Natural killer cell (primary cell): ENCODE data around the gene ETNK2. TPM values are rescaled to one million over a fixed set of nuclear protein-coding genes. Genes with fewer than 3 reads are reported as not detected.
A peak's percentile ranks its signal among the peaks of the same experiment; 100 is the strongest.
"Not testable (repeated sequence)": the region's sequence is repeated elsewhere in the genome, so short reads cannot be mapped to it uniquely, and the experiment has no call there.

Source experiments
- ATAC-seq, 3 donors: fragments of 150-1000 bp in 2 of 3; fragments of 200-7000 bp in 1 of 3; cut with Tn5 transposase; 1 replicate in 1 of 3; 2 replicates in 2 of 3; pipeline ENCODE4 v1.10.0; 2021; ENCODE audit warnings: mild to moderate bottlenecking in 2 of 3, moderate library complexity in 2 of 3
- DNase-seq, 2 donors: peaks; one replicate each; pipeline versions ENCODE4 v3.0.0 to v3.0.0-alpha.2; 2013 to 2021; ENCODE audit warnings: mixed read lengths in 1 of 2
- H3K27ac ChIP-seq: one replicate; pipeline ENCODE4 v1.5.1; 2013; ENCODE audit warnings: mild to moderate bottlenecking, low read length
- H3K27me3 ChIP-seq: one replicate; pipeline ENCODE4 v1.6.1; 2013; ENCODE audit warnings: low read length; ENCODE audit not compliant: control insufficient read depth, insufficient read depth
- H3K36me3 ChIP-seq: one replicate; pipeline ENCODE4 v1.6.1; 2013; ENCODE audit warnings: low read length; ENCODE audit not compliant: control insufficient read depth, insufficient read depth
- H3K4me1 ChIP-seq: one replicate; pipeline ENCODE4 v1.6.1; 2013; ENCODE audit warnings: low read length; ENCODE audit not compliant: control insufficient read depth, insufficient read depth
- H3K4me3 ChIP-seq: one replicate; pipeline ENCODE4 v1.5.1; 2013; ENCODE audit warnings: low read length
- H3K9me3 ChIP-seq: one replicate; pipeline ENCODE4 v1.6.1; 2013; ENCODE audit warnings: low read length; ENCODE audit not compliant: control insufficient read depth, insufficient read depth
- H3K27ac Mint-ChIP-seq, 2 donors: one replicate each; pipeline ENCODE4 v1.8.0; 2022; ENCODE audit warnings: mild to moderate bottlenecking in 2 of 2, mixed read lengths in 2 of 2, moderate library complexity in 1 of 2
- H3K27me3 Mint-ChIP-seq, 2 donors: one replicate each; pipeline ENCODE4 v1.8.0; 2022; ENCODE audit warnings: low read depth in 2 of 2, mixed read lengths in 2 of 2
- H3K36me3 Mint-ChIP-seq: one replicate; pipeline ENCODE4 v1.8.0; 2022; ENCODE audit warnings: mixed read lengths
- H3K4me1 Mint-ChIP-seq, 2 donors: one replicate each; pipeline ENCODE4 v1.8.0; 2022; ENCODE audit warnings: mixed read lengths in 2 of 2
- H3K4me3 Mint-ChIP-seq: one replicate; pipeline ENCODE4 v1.8.0; 2022; ENCODE audit warnings: mild to moderate bottlenecking, moderate library complexity, mixed read lengths
- H3K9me3 Mint-ChIP-seq, 2 donors: one replicate each; pipeline ENCODE4 v1.8.0; 2022; ENCODE audit warnings: mixed read lengths in 2 of 2
- WGBS: methylation state at CpG from one replicate; pipeline ENCODE4 v1.1.7; 2013; ENCODE audit warnings: missing lambda C conversion rate; ENCODE audit not compliant: insufficient coverage; 5-methylcytosine and 5-hydroxymethylcytosine counted together
- intact Hi-C: fragments of 100-400 bp; cut with micrococcal nuclease; formaldehyde crosslinking; loops from one replicate; pipeline ENCODE4 v1.14.2; 2022
- total RNA-seq, 4 donors: library from RNA; stranded (reverse); fragments of 120-200 nt in 1 of 4; gene quantifications; one replicate each; pipeline versions ENCODE4 v1.2.3 to v1.2.4, GENCODE V29; 2013 to 2022
- TF ChIP-seq, protein P1 (sequence below): fragments of 200-600 bp; IDR thresholded peaks from one replicate; pipeline ENCODE4 v1.8.0; 2022; ENCODE audit warnings: antibody characterized with exemption

Gene ETNK2
- total RNA-seq, 3 donors from 2014 or later (not counting 1 experiment from before 2014, with no cell fraction given): 5.1 to 5.8 (median 5.5) TPM

DNA sequence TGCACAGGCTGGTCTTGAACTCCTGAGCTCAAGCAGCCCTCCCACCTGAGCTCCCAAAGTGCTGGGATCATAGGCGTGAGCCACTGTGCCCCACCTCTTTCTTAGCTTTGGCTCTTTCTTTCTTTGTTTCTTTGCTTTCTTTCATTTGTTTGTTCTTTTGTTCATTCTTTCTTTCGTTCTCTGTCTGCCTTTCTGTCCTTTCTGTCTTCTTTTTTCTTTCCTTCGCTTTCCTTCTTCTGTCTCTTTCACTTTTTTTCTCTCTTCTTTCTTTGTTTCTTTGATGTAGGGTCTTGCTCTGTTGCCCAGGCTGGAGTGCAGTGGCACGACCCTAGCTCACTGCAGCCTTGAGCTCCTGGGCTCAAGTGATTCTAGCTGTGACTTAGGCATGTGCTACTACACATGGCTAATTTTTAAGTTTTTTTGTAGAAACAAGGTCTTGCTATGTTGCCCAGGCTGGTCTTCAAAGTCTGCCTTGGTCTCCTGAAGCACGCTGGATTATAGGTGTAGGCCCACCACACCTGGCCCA lies 60.0 kb downstream of the ETNK2 start:
- H3K9me3 ChIP-seq: no peaks in the 10 kb centered on the region
- DNase-seq (no peak), ATAC-seq (no peak)
- 85% methylated on average over 5 of the region's 5 CpGs for WGBS
- H3K36me3 ChIP-seq: no peaks in the 10 kb centered on the region
- H3K4me1 ChIP-seq: peaks cover 32% of the 10 kb centered on the region
- H3K9me3 Mint-ChIP-seq: no peaks in the 10 kb centered on the region
- H3K27ac Mint-ChIP-seq: peak overlapping the region in 1 of 2 donors; percentile 3
- peaks cover 43 to 56% of the 10 kb centered on the region in 2 donors for H3K4me1 Mint-ChIP-seq
- H3K27me3 Mint-ChIP-seq: no peaks in the 10 kb centered on the region
- H3K4me3 Mint-ChIP-seq: no peak overlapping the region
- TF ChIP-seq, protein P1, sequence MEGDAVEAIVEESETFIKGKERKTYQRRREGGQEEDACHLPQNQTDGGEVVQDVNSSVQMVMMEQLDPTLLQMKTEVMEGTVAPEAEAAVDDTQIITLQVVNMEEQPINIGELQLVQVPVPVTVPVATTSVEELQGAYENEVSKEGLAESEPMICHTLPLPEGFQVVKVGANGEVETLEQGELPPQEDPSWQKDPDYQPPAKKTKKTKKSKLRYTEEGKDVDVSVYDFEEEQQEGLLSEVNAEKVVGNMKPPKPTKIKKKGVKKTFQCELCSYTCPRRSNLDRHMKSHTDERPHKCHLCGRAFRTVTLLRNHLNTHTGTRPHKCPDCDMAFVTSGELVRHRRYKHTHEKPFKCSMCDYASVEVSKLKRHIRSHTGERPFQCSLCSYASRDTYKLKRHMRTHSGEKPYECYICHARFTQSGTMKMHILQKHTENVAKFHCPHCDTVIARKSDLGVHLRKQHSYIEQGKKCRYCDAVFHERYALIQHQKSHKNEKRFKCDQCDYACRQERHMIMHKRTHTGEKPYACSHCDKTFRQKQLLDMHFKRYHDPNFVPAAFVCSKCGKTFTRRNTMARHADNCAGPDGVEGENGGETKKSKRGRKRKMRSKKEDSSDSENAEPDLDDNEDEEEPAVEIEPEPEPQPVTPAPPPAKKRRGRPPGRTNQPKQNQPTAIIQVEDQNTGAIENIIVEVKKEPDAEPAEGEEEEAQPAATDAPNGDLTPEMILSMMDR: no peak
- H3K4me3 ChIP-seq: no peak overlapping the region
- H3K27me3 ChIP-seq: no peaks in the 10 kb centered on the region
- H3K36me3 Mint-ChIP-seq: no peaks in the 10 kb centered on the region
- no peak overlapping the region for H3K27ac ChIP-seq
- intact Hi-C loops: no loop called here

DNA sequence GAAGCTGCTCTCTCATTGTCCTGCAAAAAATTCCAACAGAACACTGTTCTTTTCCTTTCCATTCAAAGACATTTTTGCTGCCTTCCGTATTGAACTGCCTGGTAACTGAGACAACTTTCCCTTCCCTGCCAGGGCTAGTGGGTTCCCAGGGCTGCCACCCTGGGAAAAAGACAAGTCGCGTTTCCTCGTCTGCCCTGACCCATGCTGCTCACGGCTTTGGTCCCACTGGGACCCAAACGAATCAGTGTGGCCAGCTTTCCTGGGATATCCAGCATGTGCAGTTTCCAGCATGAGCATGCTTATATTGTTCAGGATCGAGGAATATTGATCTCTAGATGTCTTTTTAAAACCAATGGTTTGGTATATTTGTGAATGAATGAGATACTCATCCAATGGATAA lies 60.8 kb downstream of the ETNK2 start:
- peaks cover 43 to 55% of the 10 kb centered on the region in 2 donors for H3K4me1 Mint-ChIP-seq
- H3K27ac ChIP-seq: no peak overlapping the region
- peaks cover 36% of the 10 kb centered on the region for H3K4me1 ChIP-seq
- WGBS: 93% methylated on average over 7 of the region's 7 CpGs
- TF ChIP-seq, protein P1: no peak
- peak overlapping the region in 1 of 2 donors; percentile 3 for H3K27ac Mint-ChIP-seq
- H3K27me3 Mint-ChIP-seq: no peaks in the 10 kb centered on the region
- H3K4me3 Mint-ChIP-seq: no peak overlapping the region
- DNase-seq (no peak), ATAC-seq (no peak)
- H3K36me3 ChIP-seq: no peaks in the 10 kb centered on the region
- intact Hi-C loops: no loop called here
- no peak overlapping the region for H3K4me3 ChIP-seq
- H3K9me3 Mint-ChIP-seq: no peaks in the 10 kb centered on the region
- no peaks in the 10 kb centered on the region for H3K9me3 ChIP-seq
- no peaks in the 10 kb centered on the region for H3K36me3 Mint-ChIP-seq
- H3K27me3 ChIP-seq: no peaks in the 10 kb centered on the region

DNA sequence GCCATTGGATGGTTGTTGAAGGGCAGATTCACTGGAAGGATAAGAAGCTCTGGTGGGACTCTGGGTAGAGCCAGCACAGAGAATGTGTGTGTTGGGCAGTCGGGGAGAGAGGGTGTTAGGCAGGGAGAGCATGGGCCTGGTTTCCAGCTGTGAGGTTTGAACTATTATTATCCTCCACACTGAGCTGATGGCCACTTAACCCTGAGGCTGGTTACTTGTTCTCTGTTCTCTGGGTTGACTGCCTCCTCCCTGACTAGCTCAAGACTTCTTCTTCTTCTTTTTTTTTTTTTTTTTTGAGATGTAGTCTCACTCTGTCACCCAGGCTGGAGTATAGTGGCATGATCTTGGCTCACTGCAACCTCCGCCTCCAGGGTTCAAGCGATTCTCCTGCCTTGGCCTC lies 61.7 kb downstream of the ETNK2 start:
- H3K27ac ChIP-seq, H3K4me3 ChIP-seq, H3K9me3 ChIP-seq, H3K27me3 ChIP-seq, intact Hi-C loops, H3K36me3 Mint-ChIP-seq, H3K36me3 ChIP-seq, ATAC-seq, H3K27ac Mint-ChIP-seq, DNase-seq, H3K27me3 Mint-ChIP-seq, H3K4me3 Mint-ChIP-seq, H3K9me3 Mint-ChIP-seq: not testable (repeated sequence)
- H3K4me1 Mint-ChIP-seq: peaks cover 50 to 58% of the 10 kb centered on the region in 2 donors
- peaks cover 39% of the 10 kb centered on the region for H3K4me1 ChIP-seq
- WGBS: 93% methylated on average over 3 of the region's 3 CpGs

DNA sequence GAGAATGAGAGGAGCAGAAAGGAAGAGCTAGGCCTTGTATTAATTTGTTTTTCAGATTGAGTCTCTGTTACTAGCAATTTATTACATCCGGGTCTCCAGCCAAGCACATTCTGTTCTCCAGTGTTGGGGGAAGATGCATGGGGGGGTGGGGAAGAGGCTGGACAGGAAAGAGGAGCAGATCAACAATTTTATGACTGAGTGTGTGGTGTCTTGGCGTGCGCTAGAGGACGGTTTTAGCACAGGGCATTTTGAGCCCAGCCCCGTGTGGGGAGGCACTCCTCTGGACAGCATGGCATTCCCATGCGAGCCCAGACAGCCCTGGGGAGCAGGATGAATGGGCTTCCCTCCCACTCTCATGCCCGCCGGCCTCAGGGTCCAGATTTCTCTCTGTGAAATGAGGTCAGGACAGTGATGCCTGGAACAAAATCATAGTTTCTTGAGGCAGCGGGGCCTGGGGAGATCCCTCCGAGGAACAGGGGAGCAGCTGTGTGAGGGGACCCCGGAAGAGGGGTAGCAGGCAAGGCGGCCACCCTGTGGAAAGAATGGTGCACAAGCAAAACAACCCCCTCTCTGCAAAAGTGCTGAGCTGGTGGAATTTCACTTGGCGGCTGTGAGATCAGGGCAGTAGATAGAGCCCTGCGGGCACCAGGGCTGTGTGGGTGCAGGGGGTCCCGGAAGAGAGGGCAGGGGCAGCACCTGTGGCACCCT lies 62.6 kb downstream of the ETNK2 start:
- TF ChIP-seq, protein P1: no peak
- Mint-ChIP-seq H3K27ac (peak overlapping the region; percentile 59 to 70), H3K4me3 (no peak overlapping the region), H3K36me3 (no peaks in the 10 kb centered on the region), H3K4me1 (peaks cover 57 to 62% of the 10 kb centered on the region in 2 donors), H3K27me3 (no peaks in the 10 kb centered on the region), H3K9me3 (no peaks in the 10 kb centered on the region)
- Histone ChIP-seq H3K4me1 (peaks cover 46% of the 10 kb centered on the region), H3K27ac (no peak overlapping the region), H3K27me3 (no peaks in the 10 kb centered on the region), H3K4me3 (no peak overlapping the region), H3K36me3 (no peaks in the 10 kb centered on the region), H3K9me3 (no peaks in the 10 kb centered on the region)
- intact Hi-C loops: no loop called here
- 88% methylated on average over 15 of the region's 15 CpGs for WGBS
- no peak for DNase-seq
- no peak for ATAC-seq
